ENCODE data around the gene CMIP. TPM values are rescaled to one million over a fixed set of nuclear protein-coding genes. Genes with fewer than 3 reads are reported as not detected.
"Not testable (repeated sequence)": the region's sequence is repeated elsewhere in the genome, so short reads cannot be mapped to it uniquely, and the experiment has no call there.

Gene CMIP
- total and polyA plus RNA-seq, 10 of the 15 experiments (the other 5 are each of a cell fraction or from before 2014, with no cell fraction given) = 1.2 to 43.2 (median 4.4) TPM

DNA sequence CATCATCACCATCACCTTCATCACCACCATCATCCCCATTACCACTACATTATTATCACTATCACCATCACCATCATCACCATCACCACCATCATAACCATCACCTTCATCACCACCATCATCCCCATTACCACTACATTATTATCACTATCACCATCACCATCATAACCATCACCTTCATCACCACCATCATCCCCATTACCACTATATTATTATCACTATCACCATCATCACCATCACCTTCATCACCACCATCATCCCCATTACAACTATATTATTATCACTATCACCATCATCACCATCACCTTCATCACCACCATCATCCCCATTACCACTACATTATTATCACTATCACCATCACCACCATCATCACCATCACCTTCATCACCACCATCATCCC, 132.7 kb downstream of the CMIP start:
- SMC1A ChIA-PET (ENCODE audit: uncharacterized antibody, unreplicated experiment) = interaction anchor here (0.5 kb wide), 1 partner anchor 51 kb away, joined by 3 read pairs; no protein-coding TSS in a partner anchor
- H3K4me3 ChIP-seq; CTCF ChIA-PET; H3K9me3 ChIP-seq (replicated peaks; ENCODE audit: control insufficient read depth, insufficient read depth, low read length); POLR2A ChIA-PET; H3K36me3 ChIP-seq (ENCODE audit: control insufficient read depth in 2 of 2, insufficient read depth in 2 of 2, low read length in 1 of 2); ATAC-seq; H3K4me1 ChIP-seq (ENCODE audit: control insufficient read depth, insufficient read depth, low read length); intact Hi-C loops (cut with micrococcal nuclease; ENCODE audit: unreplicated experiment); H2AFZ ChIP-seq (ENCODE audit: control insufficient read depth, low read depth, low read length); H4K20me1 ChIP-seq (ENCODE audit: control insufficient read depth, insufficient read depth); H3K27ac ChIP-seq (ENCODE audit: control insufficient read depth, insufficient read depth); H3K9ac ChIP-seq (ENCODE audit: control insufficient read depth, insufficient read depth, low read length); H3K79me2 ChIP-seq (ENCODE audit: control insufficient read depth, insufficient read depth, low read length); RAD21 ChIA-PET (ENCODE audit: unreplicated experiment); in situ Hi-C loops (cut with MboI); BruUV-seq (replicated peaks); H3K4me2 ChIP-seq (ENCODE audit: control insufficient read depth, insufficient read depth); FAIRE-seq; H3K27me3 ChIP-seq (replicated peaks in 1 of 2; ENCODE audit: control insufficient read depth in 2 of 2, insufficient read depth in 2 of 2, low read length in 1 of 2); DNase-seq (ENCODE audit: low read depth, low spot score): not testable (repeated sequence)

GRCh38 chr16:81578076-81578475, 133.5 kb downstream of the CMIP start:
- no TSS peak for BruUV-seq (replicated peaks)
- DNase-seq (ENCODE audit: low read depth, low spot score) (no peak), FAIRE-seq (no peak), ATAC-seq (no peak)
- Histone ChIP-seq H2AFZ (ENCODE audit: control insufficient read depth, low read depth, low read length) (no peak overlapping the region), H3K9ac (ENCODE audit: control insufficient read depth, insufficient read depth, low read length) (no peak overlapping the region), H3K9me3 (replicated peaks; ENCODE audit: control insufficient read depth, insufficient read depth, low read length) (no peaks in the 10 kb centered on the region), H3K4me3 (no peak overlapping the region), H4K20me1 (ENCODE audit: control insufficient read depth, insufficient read depth) (no peaks in the 10 kb centered on the region), H3K27ac (ENCODE audit: control insufficient read depth, insufficient read depth) (no peak overlapping the region), H3K79me2 (ENCODE audit: control insufficient read depth, insufficient read depth, low read length) (no peaks in the 10 kb centered on the region), H3K4me1 (ENCODE audit: control insufficient read depth, insufficient read depth, low read length) (no peaks in the 10 kb centered on the region), H3K27me3 (replicated peaks in 1 of 2; ENCODE audit: control insufficient read depth in 2 of 2, insufficient read depth in 2 of 2, low read length in 1 of 2) (no peaks in the 10 kb centered on the region), H3K36me3 (ENCODE audit: control insufficient read depth in 2 of 2, insufficient read depth in 2 of 2, low read length in 1 of 2) (no peaks in the 10 kb centered on the region), H3K4me2 (ENCODE audit: control insufficient read depth, insufficient read depth) (no peak overlapping the region)
- CTCF ChIA-PET = no interaction called here
- SMC1A ChIA-PET (ENCODE audit: uncharacterized antibody, unreplicated experiment) = no interaction called here
- in situ Hi-C loops (cut with MboI) = no loop called here
- intact Hi-C loops (cut with micrococcal nuclease; ENCODE audit: unreplicated experiment) = no loop called here
- TF ChIP-seq POLR2AphosphoS5 (IDR thresholded peaks at IDR 0.05; ENCODE audit: low read length) = no peak
- no peak for TF ChIP-seq BCLAF1 (IDR thresholded peaks at IDR 0.05)
- TF ChIP-seq FOXM1 (IDR thresholded peaks at IDR 0.05; ENCODE audit: low read depth, low read length) = no peak
- TF ChIP-seq, protein P1, sequence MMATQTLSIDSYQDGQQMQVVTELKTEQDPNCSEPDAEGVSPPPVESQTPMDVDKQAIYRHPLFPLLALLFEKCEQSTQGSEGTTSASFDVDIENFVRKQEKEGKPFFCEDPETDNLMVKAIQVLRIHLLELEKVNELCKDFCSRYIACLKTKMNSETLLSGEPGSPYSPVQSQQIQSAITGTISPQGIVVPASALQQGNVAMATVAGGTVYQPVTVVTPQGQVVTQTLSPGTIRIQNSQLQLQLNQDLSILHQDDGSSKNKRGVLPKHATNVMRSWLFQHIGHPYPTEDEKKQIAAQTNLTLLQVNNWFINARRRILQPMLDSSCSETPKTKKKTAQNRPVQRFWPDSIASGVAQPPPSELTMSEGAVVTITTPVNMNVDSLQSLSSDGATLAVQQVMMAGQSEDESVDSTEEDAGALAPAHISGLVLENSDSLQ (IDR thresholded peaks at IDR 0.05) = no peak
- no peak for TF ChIP-seq POLR2AphosphoS2 (IDR thresholded peaks at IDR 0.05; ENCODE audit: low read depth, low read length)
- TF ChIP-seq NFYA (IDR thresholded peaks at IDR 0.05; ENCODE audit: borderline replicate concordance, low read depth, low read length) = no peak
- POLR2A ChIA-PET = no interaction called here
- RAD21 ChIA-PET (ENCODE audit: unreplicated experiment) = no interaction called here
- WGBS (ENCODE audit: insufficient coverage, insufficient replicate concordance, low lambda C conversion rate, missing lambda C conversion rate) = 94% methylated on average over 2 of the region's 2 CpGs

Data from GM12878 (cell line).